ENCODE results near the gene RGCC.

DNA sequence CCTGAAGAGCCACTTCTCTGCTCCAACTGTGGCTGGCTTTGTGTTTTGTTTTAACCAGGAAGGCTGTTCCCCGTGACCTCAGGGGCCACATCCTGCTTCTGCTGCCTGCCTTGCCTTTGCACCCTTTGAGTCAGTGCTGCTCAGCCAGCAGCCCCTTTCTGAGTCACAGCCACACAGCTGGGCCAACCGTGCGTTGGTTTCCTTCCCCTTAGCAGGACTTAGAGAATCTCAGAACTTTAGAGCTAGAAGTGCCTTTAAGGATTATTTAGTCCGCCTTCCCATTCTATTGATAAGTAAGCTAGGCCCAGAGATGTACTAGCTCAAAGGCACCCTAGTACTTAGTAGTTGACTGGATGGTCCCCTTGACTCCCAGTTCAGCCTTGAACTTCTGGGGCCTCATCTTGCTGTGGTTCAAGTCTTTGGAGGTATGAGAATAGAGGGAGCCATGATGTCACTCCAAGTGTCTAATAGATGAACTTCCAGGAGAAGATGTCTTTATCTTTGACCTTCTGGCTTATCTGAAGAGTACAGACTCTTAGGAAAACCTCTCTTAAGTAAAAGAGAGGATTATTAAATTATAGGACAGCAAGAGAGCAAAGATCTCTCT is 8.0 kb downstream of the RGCC start:
- TF ChIP-seq, protein P1, sequence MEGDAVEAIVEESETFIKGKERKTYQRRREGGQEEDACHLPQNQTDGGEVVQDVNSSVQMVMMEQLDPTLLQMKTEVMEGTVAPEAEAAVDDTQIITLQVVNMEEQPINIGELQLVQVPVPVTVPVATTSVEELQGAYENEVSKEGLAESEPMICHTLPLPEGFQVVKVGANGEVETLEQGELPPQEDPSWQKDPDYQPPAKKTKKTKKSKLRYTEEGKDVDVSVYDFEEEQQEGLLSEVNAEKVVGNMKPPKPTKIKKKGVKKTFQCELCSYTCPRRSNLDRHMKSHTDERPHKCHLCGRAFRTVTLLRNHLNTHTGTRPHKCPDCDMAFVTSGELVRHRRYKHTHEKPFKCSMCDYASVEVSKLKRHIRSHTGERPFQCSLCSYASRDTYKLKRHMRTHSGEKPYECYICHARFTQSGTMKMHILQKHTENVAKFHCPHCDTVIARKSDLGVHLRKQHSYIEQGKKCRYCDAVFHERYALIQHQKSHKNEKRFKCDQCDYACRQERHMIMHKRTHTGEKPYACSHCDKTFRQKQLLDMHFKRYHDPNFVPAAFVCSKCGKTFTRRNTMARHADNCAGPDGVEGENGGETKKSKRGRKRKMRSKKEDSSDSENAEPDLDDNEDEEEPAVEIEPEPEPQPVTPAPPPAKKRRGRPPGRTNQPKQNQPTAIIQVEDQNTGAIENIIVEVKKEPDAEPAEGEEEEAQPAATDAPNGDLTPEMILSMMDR (IDR thresholded peaks at IDR 0.05), result no peak
- TF ChIP-seq POLR2A (IDR thresholded peaks at IDR 0.05), result no peak
